HG02970 (cell line): ENCODE measurements around the gene SNTG2.
"Not testable (repeated sequence)": the region's sequence is repeated elsewhere in the genome, so short reads cannot be mapped to it uniquely, and the experiment has no call there.

Experiments
- ATAC-seq: cut with Tn5 transposase; IDR thresholded peaks from one replicate; pipeline ENCODE4 v1.9.1; 2021; ENCODE audit warnings: mild to moderate bottlenecking, moderate library complexity, moderate number of reproducible peaks; ENCODE audit not compliant: unreplicated experiment, low FRiP score

Gene SNTG2

DNA sequence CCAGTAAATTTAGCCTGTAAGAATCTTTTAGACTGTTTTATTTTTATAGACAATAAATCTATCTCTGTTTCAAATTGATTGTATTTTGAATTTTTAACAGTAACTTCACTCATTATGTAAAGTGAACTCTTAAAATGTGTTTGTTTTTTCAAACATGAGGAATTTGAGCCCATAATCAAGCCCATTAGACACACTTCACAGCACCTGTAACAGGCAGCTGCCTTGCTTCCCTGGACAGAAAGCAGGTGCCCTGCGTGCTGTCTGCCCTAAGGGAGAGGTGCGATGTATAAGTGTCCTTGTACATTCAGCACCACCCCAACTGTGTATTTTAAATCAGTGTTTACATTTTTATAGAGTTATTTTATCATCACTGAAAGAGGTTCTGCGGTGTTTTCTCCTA, 276.1 kb downstream of the SNTG2 start:
- no peak for ATAC-seq

DNA sequence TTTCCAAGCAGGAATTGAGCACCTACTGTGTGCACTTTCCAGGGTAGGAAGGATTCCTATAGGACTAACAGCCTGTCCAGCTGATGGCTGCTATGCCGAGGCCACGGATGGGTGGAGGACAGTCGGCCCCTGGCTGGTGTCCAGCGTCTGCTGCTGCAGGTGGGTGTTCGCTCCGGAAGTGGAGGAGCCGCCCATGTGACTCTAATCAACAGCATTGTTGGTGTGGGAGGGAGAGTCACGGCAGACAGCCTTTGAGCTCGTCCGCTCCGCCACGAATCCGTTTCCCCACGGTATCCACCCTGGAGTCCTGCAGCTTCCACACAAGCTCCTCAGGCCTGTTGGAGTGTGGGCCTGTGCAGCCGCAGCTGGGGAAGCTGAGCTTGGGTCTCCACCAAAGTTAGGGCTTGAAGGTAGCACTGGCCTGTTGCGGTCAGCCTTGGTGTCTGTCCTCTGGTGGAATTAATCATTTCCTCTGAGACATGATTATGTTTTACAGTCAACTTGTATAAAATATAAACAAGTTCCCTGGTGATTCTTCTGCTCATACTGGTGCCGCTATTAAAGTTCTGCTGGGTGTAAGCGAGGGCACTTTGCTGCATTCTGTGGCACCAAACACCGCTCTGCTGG, 276.7 kb downstream of the SNTG2 start:
- no peak for ATAC-seq

DNA sequence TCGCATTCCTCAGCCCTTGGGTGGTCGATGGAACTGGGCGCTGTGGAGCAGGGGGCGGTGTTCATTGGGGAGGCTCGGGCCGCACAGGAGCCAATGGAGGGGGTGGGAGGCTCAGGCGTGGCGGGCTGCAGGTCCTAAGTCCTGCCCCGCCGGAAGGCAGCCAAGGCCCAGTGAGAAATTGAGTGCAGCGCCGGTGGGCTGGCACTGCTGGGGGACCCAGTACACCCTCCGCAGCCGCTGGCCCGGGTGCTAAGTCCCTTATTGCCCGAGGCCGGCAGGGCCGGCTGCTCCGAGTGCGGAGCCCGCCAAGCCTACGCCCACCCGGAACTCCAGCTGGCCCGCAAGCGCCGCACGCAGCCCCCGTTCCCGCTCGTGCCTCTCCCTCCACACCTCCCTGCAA, 278.9 kb downstream of the SNTG2 start:
- ATAC-seq, result not testable (repeated sequence)

DNA sequence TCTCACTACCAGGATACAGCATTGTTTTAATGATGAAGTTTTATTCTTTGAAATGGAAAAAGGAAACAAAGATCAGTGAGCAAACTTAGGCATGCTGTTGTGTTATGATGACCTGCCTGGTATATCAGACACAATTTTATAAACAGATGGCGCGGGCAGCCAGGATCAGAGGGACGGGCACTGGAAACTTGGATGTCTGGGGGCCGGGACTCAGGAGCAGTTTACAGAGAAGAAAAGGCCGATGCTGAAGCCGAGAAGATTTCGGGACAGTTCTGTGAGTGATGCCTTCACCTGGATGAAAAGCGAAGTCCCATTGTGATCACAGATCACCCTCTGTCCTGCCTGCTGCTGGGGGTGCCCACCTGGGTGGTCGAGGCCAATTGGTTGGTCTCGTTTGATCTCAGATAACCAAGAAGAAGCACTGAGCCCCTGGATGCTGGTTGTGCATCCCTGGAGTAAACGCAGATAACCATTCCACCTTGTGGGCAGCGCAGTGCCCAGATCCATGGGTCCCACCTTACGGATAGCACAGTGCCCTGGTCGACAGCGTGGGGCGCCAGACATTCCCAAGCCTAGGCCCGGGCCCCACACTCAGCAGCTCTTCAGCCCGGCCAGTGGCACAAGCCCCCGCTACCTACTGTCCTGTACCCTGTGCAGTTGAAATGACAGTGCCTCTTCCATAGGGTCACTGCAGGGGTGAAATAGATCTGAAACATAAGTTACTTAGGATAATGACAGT, 279.7 kb downstream of the SNTG2 start:
- ATAC-seq, result no peak

DNA sequence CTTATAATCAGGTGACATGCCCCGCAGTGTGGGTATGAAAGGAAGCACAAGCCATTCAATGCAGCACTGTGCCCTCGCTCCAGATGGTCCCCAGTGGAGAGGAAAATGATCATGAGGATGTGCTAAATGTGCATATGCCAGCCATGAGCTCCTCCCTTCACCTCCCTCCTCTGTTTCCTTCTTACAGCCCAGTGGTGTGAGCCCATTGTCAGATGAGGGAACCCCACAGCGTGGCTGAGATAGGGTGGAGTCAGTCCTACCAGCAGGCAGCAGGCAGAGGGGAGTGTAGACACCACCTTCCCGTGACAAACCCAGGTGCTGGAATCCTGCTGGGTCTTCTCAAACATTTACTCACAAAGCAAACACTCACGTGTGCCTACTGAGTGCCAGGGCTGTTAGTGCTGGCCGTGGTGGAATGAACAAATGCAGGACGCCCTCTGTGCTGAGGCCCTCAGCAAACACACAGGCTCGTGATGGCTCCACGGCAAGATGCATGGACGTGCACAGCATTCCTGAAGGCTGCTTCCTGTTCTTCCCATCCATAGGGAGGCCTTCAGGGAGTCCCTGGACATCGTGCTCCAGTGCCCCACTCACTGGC, 280.9 kb downstream of the SNTG2 start:
- ATAC-seq, result no peak

DNA sequence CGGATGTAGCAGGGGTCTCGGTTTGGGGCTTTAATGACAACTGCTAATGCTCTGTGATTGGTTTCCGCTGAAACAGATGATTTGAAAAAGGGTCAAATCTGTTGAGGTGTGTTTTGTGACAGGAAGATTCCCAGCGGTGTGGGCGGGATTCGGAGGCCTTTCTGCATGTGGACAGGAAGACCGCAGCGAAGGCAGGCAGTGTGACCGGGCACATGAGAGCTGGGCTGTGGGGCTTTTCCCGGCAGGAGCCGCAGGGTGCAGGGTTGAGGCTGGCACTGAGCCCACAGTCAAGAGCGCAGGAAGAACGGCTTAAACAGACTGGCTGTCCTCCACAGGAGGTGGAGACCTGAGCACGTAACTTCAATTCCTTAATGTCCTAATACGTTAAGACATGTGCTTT, 282.6 kb downstream of the SNTG2 start:
- no peak for ATAC-seq

DNA sequence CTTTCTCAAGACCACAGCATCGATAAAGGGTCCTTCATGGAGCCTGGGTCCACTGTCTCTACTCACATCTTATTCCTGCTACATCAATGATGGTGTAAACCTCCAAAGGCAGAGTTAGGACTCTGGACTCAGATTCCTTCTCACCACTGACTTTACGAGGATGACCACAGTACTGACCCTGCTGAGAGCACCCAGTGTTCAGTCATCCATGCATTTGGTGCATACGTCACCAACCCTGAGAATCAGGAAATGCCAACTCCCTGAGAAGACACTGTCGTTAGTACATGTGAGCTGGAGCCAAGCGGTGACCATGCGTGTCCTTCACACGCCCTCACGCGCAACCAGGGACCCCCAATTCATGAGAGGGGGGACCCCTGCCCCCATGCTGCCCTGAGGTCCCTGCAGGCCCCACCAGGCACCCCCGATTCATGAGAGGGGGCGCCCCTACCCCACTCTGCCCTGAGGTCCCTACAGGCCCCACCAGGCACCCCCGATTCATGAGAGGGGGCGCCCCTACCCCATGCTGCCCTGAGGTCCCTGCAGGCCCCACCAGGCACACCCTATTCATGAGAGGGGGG, 284.2 kb downstream of the SNTG2 start:
- ATAC-seq, result no peak

DNA sequence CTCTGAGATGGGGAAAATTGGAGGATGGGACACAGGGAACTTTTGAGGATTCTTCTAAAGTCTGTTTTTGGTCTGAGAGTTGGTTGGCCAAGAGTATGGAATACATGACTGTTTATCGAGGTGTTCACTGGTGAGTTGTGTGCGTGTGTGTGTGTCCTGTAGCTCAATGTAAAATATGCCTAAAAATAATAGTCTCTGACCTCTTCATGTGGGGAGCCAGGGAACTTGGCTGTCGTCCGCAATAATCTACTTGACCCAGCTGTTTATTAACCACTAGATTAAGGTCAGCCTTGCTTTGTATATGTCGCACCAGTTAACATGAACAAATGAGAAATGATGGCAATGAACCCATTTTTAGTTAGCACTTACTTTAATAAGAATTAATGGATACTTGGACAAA, 285.2 kb downstream of the SNTG2 start:
- ATAC-seq, result no peak

DNA sequence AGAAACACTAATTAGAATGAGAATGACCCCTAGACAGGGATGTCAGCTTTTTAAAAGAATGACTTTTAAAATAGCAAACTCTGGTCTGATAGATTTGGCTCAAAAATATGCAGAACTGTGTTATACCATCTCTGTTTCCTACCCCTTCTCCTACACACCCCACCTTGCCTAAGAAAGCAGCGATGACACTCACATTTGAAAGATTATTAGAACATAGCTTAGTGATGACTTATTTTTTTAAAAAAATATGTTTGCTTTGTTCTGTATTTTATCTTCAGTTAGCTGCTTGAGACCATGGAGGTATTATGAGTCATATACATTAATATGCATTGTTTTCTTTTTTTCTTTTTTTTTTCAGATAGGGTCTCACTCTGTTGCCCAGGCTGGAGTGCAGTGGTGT, 286.0 kb downstream of the SNTG2 start:
- no peak for ATAC-seq

DNA sequence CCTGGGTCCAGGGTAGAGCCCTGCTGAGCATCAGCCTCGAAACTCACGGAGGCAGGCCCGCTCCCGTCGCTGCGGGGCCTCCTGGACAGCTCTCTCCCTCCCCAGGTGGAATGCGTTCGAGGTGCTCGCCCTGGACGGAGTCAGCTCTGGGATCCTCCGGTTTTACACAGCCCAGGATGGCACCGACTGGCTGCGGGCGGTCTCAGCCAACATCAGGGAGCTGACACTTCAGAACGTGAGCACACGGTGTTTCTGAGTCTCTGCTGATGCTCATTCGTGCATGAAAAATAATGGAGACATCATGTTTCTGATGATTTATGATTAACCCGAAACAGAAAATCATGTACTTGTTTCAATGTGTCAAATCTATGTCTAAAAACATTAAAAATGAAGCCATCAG, 287.1 kb downstream of the SNTG2 start:
- ATAC-seq, result no peak

DNA sequence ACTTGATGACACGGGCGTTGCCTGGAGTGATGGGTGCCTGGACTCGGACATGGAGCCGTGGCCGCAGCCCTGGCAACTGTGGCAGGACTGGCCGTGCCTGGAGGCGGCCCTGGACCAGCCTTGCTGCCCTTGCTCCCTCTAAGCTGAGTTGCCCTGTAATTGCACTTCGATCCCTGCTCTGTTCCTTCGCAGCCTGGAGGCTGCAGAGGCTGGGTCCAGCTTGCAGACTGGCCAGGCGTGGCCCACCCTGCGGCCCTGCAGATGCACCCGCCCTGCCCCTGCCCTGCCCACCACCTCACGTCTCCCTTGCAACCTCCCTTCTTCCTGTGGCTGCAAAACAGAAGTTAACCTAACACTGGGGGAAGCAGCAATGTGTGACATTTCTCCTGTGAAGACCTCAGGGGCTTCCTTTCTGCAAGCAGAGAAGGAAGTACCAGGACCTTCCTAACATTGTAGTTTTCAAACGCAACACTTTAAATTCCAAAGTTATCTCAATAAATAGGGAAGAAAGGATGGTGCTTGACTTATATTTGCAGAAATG, 288.0 kb downstream of the SNTG2 start:
- ATAC-seq, result no peak

DNA sequence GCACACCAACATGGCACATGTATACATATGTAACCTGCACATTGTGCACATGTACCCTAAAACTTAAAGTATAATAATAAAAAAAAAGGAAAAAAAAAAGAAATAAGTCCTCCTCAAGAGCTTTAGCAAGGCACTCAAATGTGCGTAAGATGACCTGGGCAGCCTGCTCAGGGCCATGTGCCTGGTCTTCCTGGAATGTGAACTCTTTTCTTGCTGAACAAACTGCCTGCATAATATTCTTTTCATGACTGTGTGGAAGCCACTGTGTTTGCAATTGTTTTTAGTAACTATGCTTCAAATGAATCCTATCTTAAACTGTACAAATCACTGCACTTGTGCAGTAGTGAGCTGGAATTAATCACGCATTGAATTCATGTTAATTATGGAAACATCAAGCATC, 294.5 kb downstream of the SNTG2 start:
- ATAC-seq, result no peak

DNA sequence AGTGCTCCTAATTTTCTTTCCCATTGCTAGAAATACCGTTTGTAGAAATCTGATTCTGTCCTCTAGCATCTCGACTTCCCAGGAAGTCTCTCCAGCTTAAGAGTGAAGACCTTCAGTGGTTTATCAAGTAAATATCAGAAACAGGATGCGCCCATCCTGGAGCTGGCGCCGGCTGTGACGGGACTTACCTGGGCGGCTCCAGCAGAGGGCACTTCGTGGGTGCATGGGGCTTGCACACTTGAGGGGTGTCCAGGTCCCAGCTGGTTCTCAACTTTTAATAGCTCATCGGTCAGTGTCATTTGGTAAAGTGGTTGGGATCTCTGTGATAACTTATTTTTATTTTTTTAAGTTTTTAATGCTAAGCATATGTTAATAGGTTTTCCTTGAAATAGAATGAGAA, 295.6 kb downstream of the SNTG2 start:
- no peak for ATAC-seq

DNA sequence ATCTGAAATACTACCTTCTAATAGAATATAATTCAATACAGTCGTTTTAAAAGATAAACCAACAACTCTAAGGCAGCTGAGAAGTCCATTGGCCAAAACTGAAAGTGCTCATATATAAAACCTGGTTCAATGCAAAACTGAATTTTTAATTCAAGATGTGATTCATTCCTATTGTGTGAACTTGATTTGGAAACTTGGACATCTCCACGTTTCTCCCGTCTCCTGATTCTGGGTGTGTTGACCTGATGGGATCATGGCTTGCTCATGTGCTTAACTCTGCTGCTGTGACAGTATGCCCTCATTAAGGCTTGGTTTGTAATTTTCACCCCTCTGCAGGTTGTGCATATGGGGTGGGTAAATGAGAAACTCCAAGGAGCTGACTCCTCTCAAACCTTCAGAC, 296.3 kb downstream of the SNTG2 start:
- no peak for ATAC-seq

DNA sequence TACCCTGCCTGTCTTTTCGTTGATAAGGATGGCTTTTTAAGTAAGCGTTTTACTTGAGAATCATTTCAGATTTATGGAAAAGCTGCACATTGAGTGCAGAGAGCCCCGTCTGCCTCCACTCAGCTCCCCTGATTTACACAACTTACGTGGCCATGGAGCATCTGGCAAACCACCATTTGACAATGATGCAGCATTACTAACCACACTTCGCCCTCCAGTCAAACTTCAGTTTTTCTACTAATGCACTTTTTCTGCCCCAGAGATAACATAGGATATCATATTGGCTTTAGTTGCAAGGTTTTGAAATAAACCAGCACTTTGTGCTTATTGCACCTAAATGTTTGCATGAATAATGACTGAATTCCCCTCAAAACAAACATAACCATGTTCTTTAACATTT, 297.5 kb downstream of the SNTG2 start:
- ATAC-seq, result no peak

DNA sequence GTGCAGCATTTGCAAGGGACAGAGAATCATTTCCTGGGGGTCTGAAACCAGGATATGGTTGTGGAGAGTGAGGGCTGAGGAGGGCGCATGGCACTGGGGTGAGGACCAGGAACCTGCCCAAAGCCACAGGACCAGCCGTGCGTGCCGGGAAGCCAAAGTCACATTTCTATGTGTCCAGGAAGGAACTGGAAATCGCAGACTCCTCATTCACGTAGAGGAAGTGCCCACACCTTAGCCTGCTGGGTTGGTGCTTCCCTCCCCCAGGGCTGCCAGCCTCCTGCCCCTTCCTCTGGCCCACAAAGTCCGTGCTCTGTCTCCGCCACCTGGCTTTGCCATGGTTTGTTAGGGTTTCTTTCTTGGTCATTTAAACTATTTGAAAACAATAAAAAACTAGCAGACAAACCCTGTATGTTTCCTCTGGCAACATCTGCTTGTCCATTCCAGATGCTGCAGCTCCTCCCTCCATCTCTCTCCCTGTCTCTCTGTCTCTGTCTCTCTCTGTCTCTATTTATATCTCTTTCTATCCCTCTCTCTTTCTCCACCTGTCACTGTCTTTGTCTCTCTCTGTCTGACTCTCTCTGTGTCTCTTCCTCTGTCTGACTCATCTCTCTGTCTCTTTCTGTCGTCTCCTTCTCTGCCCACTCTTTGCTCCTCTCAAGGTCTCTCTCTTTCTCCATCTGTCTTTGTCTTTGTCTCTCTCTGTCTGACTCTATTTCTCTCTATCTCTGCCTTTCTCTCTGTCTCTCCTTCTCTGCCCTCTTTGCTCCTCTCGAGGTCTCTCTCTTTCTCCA, 299.4 kb downstream of the SNTG2 start:
- no peak for ATAC-seq

DNA sequence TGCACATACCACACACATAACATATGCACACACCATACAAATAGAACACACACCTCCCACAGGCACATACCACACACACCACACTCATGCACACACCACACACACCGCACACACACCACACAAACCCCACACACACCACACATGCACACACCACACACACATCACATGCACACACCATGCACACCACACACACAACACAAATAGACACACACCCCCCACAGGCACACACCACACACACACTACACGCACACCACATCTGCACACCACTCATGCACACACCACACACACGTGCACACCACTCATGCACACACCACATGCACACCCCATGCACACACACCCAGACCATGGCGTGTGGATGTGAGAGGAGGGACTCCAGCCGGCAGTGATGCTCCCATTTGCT, 300.9 kb downstream of the SNTG2 start:
- no peak for ATAC-seq

DNA sequence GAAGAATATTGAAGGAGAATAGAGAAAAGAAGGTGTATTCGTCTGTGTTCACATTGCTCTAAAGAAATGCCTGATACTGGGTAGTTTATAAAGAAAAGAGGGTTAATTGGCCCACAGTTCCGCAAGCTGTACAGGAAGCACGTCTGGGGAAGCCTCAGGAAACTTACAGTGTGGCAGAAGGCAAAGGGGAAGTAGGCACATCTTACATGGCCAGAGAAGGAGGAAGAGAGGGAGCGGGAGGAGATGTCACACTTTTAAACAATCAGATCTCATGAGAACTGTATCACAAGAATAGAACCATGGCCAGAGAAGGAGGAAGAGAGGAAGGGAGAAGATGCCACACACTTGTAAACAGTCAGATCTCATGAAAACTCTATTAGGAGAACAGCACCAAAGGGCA, 303.0 kb downstream of the SNTG2 start:
- ATAC-seq, result no peak

DNA sequence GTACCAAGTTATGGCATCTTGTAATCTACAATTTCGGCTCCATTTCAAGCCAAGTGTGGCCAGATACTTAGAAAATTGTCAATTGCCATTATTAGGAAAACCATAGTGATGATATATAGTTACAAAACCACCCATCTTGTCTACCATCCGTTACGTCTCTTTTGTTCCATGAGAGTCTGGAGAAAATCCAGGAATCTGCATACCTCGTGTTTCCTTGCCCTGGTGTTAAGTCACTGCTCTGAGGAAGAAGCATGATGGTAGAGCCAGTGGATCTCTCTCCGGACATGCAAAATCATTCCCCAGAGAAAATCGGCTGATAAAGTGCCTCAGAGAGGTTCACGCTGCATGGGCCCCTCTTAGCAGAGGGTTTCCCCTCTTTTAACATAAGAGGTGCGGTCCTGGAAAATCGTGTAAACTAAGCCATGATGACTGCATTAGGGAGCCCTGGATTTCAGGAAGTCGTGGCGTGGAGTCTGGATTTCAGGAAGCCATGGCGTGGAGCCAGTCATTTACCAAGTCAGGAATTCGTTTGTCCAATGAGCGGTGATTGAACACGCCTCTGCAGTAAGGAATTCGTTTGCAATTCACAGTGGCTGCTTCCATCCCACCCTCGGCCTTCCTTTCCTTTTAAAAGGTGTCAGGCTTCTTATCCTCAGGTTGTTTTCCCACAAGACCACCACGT, 304.2 kb downstream of the SNTG2 start:
- no peak for ATAC-seq
